HK-2 (cell line): ENCODE data around the gene RELL2.

ENCODE experiments used
- DNase-seq: peaks from one replicate; pipeline ENCODE4 v3.0.0-alpha.2; 2018; ENCODE audit not compliant: unreplicated experiment

The RELL2 gene

DNA sequence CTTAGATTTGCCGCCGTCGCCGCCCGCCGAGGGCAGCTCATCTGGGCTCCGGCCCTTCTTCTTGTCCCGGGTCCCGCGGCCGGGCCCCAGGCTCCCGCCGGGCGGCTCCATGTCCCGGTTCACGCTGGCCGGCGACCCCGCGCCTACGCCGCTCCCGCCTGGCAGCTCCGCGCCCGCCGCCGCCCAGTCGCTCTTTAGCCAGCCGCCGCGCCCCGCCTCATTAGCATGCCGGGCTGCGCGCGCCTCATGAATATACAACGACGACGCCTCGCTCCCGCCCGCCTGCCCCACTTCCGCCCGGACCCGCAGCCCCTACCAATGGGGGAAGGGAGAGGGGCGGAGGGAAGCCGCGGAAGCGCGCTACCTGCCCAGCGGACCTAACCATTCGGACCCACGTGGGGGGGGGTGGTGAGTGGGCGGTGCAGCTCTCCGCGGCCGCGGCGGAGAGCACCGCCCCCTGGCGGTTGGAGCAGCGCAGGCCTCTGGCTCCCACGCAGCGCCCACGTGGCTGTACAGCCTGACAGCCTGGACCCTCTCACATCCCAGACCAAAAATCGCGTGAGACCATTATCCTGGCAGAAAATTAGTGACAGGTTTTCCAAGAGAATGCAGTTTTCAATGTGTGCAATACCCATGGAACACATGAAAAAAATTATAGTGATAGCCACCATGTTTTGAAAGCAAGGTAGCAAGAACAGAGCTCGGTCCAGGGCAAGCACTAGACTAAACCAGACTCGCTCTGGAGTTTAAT lies 17.8 kb upstream of the RELL2 start, which contains the start of gene DIAPH1:
TSS of gene DIAPH1 (minus strand) at position 197 of the 751 bp plus-strand sequence. CDS start at position 111, 86 bp downstream.
- DNase-seq = peak; percentile 93

DNA sequence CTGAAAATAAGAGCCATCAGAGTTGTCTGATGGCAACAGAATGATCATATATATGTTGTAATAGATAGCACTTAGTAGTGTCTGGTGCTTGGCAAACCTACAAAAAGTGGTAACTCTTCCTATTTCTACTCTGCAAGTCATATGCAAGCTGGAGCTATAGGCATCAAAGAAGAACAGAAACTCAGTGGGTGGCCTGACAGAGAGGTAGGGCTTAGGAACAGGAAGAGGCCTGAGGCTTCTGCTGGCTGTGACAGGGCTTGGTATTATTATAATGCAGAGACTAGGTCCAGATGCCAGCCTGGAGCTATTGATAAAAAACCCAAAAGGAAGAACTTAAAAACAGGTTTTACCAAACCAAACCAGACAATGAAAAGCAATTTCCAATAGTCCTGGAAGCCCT lies 13.6 kb upstream of the RELL2 start:
- no peak for DNase-seq

DNA sequence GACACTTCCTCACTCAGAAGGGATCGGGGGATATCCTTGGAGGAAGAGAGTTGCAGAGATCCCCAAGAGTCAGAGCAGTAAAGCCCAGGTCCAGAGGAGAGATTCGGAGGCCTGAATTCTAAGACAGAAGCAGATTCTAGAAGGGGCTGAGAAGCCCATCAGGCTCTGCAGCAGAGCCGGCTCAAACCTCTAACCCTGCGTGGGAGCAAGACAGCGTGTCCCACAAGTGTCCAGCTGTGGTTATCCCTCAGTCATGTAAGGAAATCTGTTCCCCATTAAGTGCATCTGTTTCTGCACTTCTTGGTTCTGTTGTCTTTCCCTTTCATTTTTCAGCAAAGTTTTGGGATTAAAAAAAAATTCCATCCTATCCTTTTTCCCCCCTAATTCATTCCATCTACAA lies 13.2 kb upstream of the RELL2 start:
- no peak for DNase-seq

DNA sequence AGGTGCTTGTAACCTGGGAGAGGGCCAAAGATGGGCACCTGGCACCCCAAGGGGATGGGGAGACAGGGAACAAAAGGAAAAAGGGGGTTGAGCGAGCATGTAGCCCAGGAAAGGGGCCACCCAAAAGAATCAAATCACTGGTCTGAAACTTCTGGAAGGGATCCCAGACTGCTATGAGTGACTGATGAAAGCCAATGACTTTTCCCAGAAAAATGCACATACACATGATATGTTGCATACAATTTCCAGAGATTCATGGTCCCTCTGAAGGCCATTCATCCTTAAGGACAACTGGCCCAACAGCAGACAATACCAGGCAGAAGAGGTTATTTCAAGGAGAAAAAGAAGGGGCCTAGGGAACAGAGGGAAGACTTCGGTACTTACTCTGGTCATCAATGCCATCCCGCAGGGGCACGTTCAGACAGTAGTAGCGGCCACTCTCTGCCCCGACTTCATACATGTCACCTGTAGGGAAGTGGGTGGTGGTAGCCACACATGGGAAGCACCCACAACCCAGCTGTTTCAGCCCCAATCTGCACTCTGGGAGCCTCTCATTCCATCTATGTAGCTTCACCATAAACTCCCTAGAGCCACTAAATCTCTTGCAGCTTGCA lies 8.5 kb upstream of the RELL2 start:
- no peak for DNase-seq

DNA sequence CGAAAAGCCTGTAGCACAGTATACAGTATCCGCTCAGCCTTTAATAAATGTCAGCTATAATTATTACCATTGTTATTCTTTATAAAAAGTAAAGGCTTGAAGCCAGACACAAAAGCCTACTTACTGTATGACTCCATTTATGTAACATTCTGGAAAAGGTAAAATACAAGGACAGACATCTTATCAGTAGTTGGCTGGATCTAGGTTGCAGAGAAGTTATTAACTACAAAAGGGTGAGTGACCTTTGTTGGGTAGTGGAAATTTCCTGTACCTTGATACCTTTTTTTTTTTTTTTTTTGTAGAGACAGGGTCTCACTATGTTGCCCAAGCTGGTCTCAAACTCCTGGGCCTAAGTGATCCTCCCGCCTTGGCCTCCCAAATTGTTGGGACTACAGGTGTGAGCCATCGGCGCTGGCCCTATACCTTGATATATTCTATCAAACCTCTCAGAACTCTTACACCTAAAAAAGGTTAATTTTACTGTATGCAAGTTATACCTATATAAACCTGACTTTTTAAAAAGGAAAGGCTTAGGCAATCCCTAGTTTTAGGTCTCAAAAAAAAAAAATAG lies 6.1 kb upstream of the RELL2 start:
- DNase-seq = no peak

DNA sequence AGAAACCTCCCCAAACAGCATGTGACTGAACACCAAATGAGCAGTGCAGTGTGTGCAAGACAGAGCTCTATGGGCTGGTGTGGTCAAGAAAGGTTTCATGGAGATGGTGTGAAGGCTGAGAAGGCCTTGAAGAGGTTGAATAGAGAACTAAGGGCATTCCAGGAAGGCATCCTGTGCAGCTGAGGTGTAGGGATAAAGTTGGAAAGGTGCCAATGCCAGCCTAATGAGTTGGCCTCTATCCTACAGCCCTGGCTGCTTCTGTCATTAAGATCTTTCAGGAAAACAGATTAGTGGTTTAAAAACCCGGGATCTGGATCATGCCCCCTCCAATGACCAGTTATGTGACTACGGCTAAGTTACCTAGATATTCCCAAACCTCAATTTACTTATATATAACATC lies 4.1 kb upstream of the RELL2 start:
- no peak for DNase-seq

DNA sequence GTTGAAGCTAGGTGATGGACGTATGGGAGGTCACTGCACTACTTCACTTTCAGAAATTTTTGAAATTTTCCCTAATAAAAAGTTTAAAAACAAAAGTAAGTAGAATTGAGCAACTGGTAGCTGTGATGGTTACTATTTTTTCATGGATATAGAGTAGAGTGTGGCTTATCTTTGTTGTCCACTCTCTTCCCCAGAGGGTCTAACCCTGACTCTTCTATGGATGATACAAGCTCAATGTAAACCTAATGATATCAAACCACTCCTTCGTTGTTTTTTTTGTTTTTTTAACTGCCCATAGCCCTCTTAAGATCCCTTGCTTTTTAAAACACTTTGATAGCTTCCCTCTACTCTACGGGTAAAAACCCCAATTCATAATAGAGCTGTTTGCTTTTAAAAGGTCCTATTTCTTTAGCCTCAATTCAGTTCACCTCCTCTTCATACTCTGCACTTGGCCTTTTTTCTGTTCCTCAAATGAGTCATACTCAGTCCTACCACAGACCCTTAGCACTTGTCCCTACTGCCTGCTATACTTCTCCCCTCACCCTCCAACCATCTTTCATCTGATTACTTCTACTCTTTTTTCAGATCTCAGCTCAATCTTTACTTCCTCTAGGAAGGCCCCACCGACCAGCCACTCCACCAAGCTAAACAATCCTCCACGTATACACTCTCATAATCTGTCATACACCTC lies 2.8 kb upstream of the RELL2 start:
- no peak for DNase-seq

DNA sequence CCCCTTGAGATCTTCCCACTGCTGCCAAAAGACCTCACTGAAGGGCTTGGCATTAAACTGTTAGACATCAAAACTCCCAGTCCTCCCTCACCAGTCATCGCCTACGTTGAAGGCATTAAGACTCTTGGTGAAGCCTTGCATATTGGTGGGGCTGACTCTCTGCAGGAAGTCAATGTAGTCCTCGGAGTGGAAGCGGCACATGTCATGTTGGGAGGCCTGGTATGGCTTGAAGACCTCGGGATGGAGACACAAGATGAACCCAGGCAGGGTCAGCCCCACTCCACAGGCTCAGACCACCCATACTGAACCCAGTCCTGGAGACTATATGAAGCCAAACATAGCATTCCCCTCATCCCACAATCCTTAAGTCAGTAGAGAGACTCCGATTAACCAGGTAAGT lies 2.1 kb upstream of the RELL2 start:
- no peak for DNase-seq

DNA sequence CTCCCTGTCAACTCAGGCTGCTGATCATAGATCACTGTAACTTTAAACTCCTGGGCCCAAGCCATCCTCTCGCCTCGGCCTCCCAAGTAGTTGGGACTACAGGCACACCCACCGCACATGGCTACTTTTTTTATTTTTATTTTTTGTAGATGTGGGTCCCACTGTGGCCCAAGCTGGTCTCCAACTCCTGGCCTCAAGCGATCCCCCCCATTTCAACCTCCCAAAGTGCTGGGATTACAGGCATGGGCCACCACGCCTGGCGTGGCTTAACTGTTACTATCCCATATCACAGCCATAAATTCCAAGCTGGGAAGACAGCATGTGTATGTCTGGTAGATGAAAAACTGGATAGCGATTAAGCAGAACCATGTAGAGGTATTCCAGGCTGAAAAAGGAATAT lies 1.2 kb upstream of the RELL2 start:
- no peak for DNase-seq

DNA sequence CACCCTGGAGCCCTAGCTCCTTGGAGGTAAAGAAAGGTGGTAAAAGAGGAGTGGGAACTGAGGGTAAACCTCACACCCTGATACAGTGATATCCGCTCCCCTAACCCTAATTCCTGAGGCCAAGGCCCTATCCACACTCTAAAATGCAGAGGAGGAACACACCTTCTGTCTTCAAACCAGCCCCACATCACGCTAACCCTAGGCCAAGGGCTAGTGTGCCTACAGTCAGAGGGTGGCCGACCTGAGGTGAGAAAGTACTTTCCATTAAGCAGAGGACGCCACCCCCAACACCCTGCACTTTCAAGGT lies 738 bp upstream of the RELL2 start:
- no peak for DNase-seq

DNA sequence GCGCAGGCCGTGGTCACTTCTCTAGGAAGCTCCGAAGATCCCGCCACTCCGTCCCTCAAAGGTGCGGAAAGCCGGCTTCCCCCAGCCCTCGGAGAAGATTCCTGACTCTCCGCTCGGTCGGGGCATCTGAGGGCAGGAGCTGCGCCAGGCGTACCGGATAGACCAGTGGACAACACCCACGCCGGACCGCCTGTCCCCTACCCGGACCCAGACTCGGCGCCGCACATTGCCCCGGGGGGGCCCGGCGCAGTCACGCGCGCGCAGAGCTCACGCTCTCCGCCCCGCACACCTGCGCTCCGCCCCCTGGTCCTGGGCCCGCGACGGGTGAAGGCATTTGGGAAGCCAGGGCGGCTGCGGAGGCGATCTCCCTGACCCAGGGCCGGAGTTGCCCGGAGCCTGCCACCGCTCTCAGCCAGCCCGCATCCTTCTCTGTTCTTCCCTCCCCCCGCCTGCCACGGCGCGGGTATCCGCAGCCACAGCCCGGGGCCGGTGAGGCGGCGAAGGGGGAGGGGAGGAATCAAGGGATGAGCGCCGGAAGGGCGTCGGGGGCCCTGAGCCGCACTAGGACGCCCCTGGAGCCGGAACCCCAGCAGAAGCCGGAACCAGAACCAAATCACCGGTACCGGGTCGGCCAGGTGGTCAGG lies 448 bp downstream of the RELL2 start:
- DNase-seq = no peak

DNA sequence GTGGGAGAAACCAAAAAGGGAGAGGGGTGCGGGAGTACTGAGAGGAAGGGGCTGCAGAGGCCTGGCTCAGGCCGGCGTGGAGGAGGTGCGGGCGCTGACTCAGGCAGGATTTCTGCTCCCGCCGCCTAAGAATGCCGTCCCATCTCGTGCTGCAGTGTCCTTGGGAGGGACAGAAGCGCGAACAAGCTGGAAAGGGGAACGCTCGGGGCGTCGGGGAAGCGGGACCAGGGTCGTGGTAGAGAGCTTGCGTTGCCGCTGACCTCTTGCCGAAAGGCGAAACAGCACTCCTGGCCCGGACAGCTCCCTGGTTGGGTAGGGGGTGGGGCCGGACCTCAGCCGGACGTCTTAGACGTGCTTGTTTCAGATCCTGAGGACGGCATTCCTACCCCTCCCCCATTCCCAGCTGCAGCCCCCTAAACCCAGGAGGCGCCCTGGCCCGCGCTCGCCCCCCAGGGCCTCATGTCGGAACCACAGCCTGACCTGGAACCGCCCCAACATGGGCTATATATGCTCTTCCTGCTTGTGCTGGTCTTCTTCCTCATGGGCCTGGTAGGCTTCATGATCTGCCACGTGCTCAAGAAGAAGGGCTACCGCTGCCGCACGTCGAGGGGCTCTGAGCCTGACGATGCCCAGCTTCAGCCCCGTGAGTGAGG lies 1.1 kb downstream of the RELL2 start:
- DNase-seq = peak; percentile 53

DNA sequence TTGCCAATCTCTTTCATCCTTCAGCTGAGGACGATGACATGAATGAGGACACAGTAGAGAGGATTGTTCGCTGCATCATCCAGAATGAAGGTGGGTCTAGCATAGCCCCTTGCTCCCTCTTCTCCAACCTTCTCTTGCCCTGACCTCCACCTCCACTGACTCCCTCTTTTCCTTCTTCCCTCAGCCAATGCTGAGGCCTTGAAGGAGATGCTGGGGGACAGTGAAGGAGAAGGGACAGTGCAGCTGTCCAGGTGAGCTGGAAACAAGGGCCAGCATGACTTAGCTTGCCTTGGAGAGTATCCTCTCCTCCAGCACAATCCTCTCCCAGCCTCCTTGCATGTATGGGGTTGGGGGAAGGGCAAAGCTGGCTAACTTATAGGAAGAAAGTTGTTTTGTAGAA lies 2.0 kb downstream of the RELL2 start:
- no peak for DNase-seq

DNA sequence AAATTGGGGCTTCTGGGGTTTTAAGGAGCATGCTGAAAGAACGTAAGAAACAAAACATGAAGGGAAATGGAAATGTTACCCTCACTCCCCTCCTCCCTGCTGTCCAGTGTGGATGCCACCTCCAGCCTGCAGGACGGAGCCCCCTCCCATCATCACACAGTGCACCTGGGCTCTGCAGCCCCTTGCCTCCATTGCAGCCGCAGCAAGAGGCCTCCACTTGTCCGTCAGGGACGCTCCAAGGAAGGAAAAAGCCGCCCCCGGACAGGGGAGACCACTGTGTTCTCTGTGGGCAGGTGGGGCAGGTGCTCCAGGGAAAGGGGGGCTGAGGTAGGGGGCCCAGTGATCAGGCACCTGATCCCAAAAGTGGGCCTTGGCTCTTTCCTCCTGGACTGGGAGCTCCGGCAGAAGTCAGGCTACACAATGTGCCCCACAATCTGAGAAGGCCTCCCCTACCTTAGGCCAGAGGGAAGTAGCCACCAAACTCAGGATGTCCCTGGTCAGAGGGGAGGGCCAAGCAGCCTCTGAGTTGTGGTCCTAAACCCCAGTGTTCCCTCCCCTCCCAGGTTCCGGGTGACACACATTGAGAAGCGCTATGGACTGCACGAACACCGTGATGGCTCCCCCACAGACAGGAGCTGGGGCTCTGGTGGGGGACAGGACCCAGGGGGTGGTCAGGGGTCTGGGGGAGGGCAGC lies 2.7 kb downstream of the RELL2 start:
- no peak for DNase-seq

DNA sequence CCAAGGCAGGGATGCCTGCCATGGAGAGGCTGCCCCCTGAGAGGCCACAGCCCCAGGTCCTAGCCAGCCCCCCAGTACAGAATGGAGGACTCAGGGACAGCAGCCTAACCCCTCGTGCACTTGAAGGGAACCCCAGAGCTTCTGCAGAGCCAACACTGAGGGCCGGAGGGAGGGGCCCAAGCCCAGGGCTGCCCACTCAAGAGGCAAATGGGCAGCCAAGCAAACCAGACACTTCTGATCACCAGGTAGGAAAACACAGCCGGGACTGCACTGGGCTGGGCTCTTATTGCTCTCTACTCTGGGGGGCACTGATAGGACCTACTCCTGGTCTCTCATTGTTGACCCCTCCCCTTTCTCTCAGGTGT lies 3.2 kb downstream of the RELL2 start:
- no peak for DNase-seq

DNA sequence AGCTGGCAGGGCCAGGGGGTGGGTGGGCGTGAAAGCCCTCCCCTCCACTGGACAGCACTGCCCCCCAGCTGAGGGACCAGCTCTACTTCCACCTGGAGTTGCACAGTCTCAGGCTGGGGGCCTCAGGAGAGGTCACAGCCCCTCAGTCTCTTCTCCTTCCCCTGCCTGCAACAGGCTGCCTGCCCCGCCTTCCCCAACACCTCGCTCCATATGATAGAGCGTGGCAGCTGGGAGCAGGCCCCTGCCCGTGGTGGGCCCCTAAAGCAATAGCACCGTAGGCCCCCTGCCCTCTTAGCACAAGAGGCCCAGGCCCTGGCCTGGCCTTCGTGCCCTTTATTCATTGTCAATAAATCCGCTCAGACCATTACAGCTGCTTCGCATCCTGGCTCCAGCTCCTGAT lies 3.9 kb downstream of the RELL2 start:
- no peak for DNase-seq

DNA sequence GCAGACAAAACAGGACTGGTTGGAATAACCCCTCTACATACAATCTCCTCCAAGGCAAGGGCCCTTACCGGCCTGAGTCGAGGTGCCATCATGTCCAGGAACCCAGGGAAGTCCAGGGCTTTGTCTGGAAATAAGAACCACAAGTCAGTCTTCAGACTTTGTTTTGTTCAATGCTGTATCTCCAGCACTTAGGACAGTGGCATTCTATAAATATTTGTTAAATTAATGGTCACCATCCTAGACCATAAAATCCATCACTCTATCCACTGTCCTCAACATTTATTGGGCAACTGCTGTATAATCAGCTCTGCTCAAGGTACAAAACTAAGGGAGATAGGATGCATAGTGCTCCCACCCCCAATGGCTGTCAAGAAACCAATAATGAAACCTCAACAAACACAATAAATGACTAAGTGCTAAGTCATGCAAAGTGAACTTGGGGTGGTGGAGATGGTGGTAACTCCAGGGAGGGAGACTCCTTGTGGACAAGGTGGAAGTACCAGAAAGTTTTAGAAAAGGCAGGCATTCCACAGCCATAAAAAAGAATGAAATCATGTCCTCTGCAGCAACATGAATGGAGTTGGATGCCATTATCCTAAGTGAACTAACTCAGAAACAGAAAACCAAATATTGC lies 5.0 kb downstream of the RELL2 start:
- peak; percentile 28 for DNase-seq

DNA sequence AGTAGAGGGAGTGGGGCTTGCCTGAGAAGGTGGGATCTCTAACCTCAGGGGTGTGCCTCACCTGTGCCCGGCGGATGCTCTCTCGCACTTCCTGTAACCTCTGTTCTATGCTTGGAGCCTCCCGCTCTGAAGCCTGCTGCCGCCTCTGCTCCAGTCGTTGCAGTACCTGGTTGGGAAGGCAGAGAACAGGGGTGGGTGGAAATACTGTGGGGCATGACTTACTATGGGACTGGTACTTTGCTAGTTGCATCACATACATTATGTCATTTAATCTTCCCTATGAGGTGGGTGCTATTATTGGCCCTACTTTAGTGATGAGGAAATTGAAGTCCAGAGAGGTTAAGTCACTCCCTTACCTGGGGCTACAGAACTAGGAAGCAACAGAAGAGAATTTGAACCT lies 9.2 kb downstream of the RELL2 start:
- DNase-seq = no peak

DNA sequence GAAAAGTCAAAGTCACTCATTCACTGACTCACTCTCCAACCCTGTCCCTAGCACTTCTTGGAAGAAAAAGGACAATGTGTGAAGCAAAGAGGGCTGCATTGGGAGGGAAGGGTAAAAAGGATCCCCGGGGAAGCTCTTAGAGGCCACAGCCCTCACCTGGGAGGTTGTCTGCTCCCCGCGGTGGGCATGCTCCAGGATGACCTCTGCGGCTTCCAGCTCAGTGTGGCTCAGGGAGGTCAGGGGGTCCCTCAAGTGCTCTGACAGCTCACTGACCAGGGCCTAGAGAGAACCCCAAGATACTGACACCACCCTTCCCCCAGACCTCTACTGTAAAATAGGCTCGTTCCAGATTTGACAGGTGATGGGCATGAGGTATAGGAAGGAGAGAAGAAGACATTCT lies 10.4 kb downstream of the RELL2 start:
- DNase-seq = no peak

DNA sequence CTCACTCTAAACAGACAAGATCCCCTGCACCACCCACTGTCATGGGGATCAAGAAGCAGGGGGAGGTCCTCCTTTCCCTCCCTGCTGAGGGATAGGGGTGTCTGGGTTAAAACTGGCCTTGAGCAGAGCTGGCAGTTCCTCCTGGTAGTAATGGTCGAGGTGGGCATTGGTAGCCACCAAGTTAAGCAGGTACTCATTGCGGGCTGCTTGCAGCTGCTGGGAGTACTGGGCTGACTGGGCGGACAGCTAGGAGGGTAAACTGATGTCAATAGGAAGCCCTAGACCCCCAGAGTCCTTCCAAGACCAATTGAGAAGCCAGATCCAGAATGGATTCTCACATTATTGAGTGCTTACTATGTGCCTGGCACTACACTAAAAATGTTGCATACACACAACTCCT lies 11.1 kb downstream of the RELL2 start:
- DNase-seq = no peak
